Stomach (tissue), 4 donors: Measurements from ENCODE around the gene NSA2.

Source experiments
- POLR2AphosphoS5 ChIP-seq, 3 donors: sonication (generic); formaldehyde crosslinking; IDR thresholded peaks; one replicate each; pipeline ENCODE4 v1.6.1; 2016; ENCODE audit warnings: antibody characterized with exemption in 3 of 3
- TF ChIP-seq, protein P1 (sequence below), 7 experiments: fragments of 450-650 bp in 4 of 7; fragments of 200-600 bp in 3 of 7; sonication (generic) in 3 of 7; IDR thresholded peaks; one replicate each; pipeline ENCODE4 v1.5.1; 2016 to 2019; ENCODE audit warnings: antibody characterized with exemption in 7 of 7, control low read depth in 2 of 7, mild to moderate bottlenecking in 1 of 7

DNA sequence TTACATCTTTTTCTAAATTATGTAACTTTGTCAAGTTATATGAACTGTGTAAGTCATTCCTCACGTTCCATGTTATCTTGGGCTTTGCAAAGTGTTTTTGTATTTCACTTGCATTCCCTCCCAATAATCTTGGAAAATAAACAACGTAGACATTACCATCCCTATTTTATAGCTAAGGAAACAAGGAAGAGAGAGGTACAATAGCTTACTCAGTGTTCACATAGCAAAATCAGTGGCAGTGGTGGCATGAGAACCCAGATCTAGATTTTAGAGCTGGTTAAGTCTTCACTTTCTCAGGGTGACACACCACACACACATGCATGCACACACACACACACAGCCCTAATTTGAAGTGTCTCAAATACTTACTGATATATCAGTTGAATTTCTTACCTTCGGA lies 34.1 kb downstream of the NSA2 start:
- no peak for TF ChIP-seq POLR2AphosphoS5 (IDR thresholded peaks at IDR 0.05)
- TF ChIP-seq, protein P1, sequence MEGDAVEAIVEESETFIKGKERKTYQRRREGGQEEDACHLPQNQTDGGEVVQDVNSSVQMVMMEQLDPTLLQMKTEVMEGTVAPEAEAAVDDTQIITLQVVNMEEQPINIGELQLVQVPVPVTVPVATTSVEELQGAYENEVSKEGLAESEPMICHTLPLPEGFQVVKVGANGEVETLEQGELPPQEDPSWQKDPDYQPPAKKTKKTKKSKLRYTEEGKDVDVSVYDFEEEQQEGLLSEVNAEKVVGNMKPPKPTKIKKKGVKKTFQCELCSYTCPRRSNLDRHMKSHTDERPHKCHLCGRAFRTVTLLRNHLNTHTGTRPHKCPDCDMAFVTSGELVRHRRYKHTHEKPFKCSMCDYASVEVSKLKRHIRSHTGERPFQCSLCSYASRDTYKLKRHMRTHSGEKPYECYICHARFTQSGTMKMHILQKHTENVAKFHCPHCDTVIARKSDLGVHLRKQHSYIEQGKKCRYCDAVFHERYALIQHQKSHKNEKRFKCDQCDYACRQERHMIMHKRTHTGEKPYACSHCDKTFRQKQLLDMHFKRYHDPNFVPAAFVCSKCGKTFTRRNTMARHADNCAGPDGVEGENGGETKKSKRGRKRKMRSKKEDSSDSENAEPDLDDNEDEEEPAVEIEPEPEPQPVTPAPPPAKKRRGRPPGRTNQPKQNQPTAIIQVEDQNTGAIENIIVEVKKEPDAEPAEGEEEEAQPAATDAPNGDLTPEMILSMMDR (IDR thresholded peaks at IDR 0.05), result no peak
